CD4-positive, alpha-beta T cell treated with Interleukin-6 for 4 hours (primary cell): ENCODE results near the gene RNF145.
"Not testable (repeated sequence)": the region's sequence is repeated elsewhere in the genome, so short reads cannot be mapped to it uniquely, and the experiment has no call there.

Experiments
- DNase-seq: peaks from one replicate; pipeline ENCODE4 v3.0.0-alpha.2; 2020; ENCODE audit warnings: mixed read lengths

The RNF145 gene

DNA sequence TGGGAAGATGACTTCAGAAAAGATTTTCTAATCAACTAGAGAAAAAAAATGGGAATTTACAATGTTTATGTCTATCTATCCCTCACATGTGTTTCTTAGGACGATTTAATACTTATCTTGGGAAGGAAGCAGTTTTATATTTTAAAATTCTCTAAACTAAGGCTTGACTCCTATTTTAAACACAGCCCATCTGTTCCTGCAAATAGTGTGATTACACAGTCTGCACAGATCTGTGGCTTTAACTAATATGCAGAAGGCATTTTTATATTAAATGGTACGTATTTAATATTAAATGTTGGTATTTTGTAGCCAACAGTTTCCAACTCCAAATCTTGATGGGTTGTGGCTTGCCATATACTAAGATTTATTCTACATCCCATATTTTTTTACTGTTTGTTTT is 56.5 kb downstream of the RNF145 start:
- DNase-seq, result no peak

DNA sequence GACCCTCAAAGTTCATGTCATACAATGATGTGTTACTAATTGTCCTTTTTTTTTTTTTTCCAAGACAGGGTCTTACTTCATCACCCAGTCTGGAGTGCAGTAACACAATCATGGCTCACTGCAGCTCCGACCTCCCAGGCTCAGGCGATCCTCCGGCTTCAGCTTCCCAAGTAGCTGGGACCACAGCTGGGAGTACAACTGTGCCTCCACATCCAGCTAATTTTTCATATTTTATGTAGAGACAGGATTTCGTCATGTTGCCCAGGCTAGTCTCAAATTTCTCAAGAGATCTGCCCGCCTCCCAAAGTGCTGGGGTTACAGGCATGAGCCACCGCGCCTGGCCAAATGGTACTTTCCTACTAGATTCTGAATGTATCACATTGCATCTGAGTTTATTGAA is 60.3 kb downstream of the RNF145 start:
- DNase-seq, result no peak

DNA sequence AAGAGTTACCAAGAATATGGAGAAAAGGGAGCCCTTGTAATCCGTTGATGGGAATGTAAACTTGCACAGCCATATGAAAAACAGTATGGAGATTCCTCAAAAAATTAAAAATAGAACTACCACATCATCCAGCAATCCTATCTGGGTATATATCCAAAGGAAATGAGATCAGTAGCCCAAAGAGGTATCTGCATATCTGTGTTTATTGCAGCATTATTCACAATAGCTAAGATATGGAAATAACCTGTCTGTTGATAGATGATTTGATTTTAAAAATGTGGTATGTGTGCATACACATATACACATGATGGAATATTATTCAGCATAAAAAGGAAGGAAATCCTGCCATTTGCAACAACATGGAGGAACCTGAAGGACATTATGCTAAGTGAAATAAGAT is 61.4 kb downstream of the RNF145 start:
- no peak for DNase-seq

DNA sequence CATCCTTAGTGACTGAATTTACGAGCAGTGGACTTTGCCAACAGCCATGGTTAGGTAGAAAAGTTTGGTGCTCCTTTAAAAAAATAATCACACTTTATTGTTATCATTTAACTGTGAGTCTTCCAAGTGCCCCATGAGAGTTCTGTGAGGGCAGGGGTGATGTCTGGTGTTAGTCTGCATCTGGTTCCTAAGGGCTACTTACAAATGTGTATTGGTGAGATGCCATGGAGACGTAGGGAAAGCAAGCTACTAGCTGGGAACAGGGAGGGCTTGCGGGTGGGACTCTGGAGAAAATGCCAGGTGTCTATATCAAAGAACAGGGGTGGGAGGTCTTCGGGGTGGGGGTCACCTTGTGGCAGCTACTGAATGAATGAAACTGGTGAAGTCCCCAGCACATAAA is 62.5 kb downstream of the RNF145 start:
- DNase-seq, result no peak

DNA sequence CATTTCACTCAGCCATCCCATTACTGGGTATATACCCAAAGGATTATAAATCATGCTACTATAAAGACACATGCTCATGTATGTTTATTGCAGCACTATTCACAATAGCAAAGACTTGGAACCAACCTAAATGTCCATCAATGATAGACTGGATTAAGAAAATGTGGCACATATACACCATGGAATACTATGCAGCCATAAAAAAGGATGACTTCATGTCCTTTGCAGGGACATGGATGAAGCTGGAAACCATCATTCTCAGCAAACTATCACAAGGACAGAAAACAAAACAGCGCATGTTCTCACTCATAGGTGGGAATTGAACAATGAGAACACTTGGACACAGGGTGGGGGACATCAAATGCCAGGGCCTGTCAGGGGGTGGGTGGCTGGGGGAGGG is 64.2 kb downstream of the RNF145 start:
- not testable (repeated sequence) for DNase-seq

DNA sequence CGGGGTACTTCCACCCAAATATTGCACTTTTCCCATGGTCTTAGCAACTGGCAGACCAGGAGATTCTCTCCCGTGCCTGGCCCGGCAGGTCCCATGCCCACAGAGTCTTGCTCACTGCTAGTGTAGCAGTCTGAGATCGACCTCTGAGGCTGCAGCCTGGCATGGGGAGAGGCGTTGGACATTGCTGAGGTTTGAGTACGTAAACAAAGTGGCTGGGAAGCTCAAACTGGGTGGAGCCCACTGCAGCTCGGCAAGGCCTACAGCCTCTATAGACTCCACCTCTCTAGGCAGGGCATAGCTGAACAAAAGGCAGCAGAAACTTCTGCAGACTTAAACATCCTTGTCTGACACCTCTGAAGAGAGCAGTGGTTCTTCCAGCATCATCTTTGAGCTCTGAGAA is 69.6 kb downstream of the RNF145 start:
- DNase-seq, result no peak

DNA sequence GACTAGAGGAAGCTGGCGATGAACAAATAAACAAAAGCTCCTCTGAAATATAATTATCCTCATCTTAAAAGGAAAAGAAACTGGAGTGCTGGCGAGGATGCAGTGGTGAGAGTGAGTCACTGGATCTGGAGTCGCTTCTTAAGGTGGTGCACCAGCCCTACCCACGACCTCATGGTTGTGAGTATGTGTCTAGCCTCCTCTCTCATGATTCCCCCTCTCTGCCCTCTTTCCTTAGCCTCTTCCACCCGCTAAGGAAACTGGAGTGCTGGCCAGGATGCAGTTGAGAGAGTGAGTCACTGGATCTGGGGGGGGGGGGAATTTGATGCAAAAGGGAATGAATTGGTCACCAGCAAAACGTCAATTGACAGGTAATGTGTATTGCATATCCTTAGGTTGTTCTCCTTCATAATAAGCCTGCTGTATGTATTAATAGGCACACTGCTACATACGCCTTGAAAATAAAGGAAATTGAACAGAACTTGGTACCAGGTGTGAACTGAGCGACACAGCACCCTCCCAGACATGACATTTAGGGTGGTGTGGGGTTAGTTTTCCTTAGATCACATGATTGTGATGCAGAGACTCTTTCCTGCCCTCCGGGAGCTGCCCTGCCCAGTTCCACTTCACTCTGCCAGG is 73.3 kb downstream of the RNF145 start:
- DNase-seq, result no peak

DNA sequence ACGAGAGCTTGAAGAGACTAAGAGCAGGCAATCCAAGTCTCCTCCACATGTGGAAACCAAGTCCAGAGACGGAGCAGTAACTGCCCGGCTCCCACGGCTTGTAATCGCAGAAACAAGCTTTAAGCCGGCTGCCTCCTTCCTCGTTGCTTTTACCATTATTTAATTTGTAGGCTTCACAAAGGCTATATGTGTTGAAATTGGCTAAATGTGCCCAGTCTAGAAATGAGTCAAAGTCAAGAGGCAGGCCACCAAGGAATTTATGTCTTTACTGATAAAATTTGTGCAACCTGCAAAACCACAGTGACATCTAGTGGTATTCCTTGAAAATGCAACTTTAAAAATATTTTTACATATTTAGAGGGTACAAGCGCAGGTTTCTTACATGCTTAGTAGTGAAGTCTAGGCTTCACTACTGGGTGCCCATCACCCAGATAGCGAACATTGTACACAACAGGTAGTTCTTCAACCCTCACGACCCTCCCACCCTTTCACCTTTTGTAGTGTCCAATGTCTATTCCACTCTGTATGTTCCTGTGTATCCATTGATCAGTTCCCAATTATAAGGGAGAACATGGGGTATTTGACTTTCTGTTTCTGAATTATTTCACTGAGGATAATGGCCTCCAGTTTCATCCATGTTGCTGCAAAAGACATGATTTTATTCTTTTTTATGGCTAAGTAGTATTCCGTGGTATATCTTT is 76.2 kb downstream of the RNF145 start:
- DNase-seq, result no peak

DNA sequence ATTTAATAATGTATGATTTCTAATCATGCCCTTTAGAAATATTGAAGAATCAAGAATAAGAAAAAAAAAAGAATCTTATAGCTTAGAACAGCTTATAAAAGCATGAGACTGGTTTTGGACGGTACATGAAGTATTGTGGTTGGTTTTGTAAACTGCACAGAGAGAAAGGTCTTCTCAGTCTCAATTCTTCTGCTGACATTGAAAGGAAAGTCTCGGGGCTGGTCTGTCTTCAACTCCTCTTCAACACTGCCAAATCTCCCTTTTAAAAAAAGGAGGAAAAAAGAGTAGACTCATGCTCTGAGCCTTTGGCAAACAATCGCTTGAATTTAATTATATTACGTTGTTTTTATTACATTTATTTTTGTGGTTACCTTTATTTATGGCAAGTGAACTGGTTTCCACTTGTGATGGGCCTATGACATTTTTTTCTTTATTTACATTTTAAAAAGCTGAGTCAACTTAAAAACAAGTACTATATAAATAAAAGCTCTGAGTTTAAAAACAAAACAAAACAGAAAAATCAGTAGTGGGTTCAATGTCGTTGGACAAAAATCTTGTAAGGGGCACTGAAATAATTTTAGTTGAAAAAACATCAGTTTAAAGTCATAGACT is 76.8 kb downstream of the RNF145 start:
- no peak for DNase-seq

DNA sequence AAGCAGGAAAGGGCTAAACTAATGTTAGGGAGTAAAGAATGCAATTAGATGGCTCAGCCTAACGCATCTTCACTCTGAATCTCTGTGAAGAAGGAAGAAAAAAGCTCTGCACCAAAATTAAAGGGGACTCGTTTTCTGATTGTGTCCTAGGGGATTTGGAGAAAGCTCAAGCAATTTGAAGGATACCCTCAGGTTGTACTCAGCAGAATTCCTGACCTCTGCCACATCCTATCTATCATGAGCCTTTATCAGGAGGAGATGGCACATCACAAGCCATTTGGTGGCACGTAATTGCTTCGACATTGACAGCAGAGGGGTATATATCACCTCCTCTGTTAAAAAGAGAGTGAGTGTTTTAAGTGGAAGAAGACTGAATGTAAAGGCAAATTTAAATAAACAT is 77.4 kb downstream of the RNF145 start:
- no peak for DNase-seq

DNA sequence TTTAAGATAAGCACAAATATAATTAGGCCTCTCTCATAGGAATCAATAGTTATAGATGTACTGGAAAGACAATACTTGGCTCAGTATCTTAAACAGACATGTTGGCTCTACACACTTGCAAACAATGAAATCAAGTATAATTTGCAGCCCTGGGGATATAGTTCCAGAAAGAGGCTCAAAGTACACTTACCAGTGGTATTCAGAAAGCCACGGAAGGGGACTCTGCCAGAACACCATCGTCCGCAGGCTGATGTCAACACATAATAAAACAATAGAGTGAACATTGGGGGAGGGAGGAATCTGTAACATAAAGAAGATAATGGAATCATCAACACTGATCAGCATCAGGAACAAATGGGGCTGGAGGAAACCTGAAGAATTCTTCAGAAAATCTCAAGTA is 78.5 kb downstream of the RNF145 start:
- DNase-seq, result no peak

DNA sequence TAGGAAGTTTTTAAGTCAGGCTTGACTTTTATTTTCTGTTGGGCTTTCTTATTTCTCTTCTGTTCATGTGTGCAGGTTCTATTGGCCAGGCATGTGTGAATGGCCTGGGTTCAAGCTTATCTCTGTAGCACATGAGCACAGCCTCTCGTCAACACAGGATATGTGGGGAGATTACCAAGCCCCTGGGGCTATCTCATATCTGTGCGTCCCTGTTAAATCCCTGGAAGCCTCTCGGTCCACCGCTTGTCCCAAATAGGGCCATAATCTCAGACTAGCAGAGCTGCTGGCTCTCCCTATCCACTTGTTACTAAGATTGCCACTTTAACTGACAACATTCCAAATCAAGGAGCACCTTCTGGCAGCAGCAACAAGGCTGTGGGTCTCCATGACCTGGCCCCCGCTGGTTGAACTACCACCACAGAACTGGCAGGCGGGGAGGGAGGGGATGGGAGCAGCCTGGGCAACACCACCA is 81.2 kb downstream of the RNF145 start:
- no peak for DNase-seq

DNA sequence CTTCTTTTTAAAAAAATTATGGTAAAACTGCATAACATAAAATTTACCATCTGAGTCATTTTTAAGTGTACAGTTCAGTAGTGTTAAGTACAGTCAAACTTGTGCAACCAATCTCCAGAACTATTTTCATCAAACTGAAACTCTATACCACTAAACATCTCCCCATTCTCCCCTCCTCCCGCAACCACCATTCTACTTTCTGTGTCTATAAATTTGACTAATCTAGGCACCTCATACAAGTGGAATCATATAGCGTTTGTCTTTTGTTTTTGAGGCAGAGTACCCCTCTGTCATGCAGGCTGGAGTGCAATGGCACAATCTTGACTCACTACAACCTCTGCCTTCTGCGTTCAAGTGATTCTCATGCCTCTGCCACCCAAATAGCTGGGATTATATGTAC is 85.7 kb downstream of the RNF145 start:
- no peak for DNase-seq

DNA sequence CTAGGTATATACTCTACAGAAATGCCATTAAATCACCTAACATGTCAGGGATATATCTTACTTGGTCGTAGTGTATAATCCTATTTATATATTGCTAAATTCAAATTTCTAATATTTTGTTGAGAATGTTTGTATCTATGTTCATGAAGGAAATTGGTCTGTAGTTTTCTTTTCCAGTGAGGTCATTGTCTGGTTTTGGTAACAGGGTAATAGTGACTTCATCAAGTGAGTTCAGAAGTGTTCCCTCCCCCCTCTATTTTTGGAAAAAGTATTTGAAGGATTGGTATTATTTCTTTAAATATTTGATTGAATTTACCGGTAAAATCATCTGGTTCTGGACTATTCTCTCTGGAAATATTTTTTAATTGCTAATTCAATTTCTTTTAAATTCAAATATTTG is 86.2 kb downstream of the RNF145 start:
- no peak for DNase-seq

DNA sequence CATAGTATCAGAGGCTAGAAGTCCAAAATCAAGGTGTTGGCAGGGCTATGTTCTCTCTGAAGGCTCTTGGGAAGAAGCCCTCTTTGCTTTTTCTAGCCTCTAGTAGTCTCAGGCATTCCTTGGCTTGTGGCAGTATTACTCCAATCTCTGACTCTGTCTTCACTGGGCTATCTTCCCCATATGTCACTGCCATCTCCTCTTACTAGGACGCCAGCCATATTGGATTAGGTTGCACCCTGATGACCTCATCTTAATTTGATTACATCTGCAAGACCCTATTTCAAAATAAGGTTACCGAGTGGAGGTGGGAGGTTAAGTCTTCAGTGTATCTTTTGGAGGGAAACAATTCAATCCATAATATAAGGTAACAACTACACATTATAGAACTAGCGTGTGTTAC is 88.3 kb downstream of the RNF145 start:
- DNase-seq, result no peak

DNA sequence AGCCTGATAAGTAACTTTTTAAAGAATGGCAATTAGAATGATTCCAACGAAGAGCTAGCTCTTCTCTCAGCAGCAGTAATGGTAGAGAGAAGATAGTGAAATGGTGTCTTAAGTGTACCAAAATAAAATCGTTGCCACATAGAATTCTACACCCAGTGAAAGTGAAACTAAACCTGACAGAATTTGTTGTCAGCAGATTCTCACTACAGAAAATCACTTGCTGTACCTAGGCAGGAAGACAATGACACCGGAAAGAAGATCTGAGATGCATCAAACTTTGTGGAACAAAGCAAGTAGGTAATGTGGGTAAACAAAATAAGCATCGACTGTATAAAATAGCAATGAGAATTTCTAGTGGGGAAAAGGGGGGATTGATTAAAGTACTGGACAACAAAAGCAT is 88.9 kb downstream of the RNF145 start:
- no peak for DNase-seq

DNA sequence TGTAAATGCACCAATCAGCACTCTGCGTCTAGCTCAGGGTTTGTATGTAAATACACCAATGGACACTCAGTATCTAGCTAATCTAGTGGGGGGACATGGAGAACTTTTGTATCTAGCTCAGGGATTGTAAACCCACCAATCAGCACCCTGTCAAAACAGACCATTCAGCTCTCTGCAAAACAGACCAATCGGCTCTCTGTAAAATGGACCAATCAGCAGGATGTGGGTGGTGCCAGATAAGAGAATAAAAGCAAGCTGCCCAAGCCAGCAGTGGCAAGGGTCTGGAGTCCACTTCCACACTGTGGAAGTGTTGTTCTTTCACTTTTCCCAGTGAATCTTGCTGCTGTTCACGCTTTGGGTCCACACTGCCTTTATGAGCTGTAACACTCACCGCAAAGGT is 89.5 kb downstream of the RNF145 start:
- DNase-seq, result not testable (repeated sequence)

DNA sequence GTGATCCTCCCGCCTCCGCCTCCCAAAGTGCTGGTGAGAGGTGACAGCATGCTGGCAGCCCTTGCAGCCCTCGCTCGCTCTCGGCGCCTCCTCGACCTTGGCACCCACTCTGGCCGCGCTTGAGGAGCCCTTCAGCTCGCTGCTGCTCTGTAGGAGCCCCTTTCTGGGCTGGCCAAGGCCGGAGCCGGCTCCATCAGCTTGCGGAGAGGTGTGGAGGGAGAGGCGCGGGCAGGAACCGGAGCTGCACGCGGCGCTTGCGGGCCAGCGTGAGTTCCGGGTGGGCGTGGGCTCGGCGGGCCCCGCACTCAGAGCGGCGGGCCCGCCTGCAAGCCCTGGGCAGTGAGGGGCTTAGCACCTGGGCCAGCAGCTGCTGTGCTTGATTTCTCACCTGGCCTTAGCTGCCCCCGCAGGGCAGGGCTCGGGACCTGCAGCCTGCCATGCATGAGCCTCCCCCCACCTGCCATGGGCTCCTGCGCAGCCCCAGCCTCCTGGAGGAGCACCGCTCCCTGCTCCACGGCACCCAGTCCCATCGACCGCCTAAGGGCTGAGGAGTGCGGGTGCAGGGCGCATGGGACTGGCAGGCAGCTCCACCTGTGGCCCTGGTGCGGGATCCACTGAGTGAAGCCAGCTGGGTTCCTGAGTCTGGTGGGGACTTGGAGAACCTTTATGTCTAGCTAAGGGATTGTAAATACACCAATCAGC is 90.2 kb downstream of the RNF145 start:
- not testable (repeated sequence) for DNase-seq

DNA sequence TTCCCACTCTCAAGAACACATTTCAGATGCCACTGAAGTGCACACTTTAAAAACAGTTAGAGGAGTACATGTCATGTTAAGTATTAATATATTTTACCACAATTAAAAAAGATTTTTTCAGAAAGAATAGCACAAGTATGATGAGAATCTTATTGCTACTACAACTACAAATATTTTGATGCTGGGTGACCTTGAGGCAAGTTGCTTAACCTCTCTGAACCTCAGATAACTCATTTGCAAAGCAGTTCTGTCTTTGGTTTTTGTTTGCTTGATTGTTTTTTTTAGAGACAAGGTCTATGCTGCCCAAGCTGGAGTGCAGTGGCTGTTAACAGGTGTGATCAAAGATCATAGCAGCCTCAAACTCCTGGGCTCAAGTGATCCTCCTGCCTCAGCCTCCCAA is 95.9 kb downstream of the RNF145 start:
- no peak for DNase-seq

DNA sequence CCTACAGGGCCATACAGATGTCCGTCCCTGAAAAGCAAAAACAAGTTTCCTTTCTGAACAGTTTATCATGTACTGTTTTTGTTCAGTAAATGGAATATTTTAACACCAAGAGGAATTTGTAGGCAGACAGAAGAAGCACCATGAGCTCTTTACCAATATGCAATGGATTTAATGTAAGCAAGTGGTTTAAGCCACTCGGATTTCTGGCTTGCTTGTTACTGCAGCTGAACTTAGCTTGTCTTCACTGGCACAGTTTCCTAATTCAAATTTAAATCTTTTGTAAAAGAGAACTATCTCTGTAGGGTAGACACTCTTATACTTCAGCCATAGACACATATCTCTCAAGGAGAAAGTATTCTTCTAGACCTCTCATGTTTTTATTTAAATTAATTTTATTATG is 96.9 kb downstream of the RNF145 start:
- DNase-seq, result no peak
